ENCODE data around the gene CCDC144A. TPM values are rescaled to one million over a fixed set of nuclear protein-coding genes. Genes with fewer than 3 reads are reported as not detected.
"Not testable (repeated sequence)": the region's sequence is repeated elsewhere in the genome, so short reads cannot be mapped to it uniquely, and the experiment has no call there.

The CCDC144A gene
- 1 to 10 TPM in 2 of 3 donors, under 1 TPM in 1; 0.78 to 3.1 (median 1.2) TPM for polyA plus RNA-seq (ENCODE audit: insufficient read length in 3 of 3)

- DNase-seq (ENCODE audit: low read depth in 3 of 3, low spot score in 2 of 3): not testable (repeated sequence)
Measured at GRCh38 chr17:16689731-16690281, at the start of gene CCDC144A. Gene CCDC144A (plus strand): TSS chr17:16690241. CDS start chr17:16690401, 160 bp downstream.

GRCh38 chr17:16649585-16649984 is 40.5 kb upstream of the CCDC144A start:
- no peak for DNase-seq (ENCODE audit: low read depth in 3 of 3, low spot score in 2 of 3)

- DNase-seq (ENCODE audit: low read depth in 3 of 3, low spot score in 2 of 3): no peak
Measured at GRCh38 chr17:16652252-16652651, 37.8 kb upstream of the CCDC144A start.

- DNase-seq (ENCODE audit: low read depth in 3 of 3, low spot score in 2 of 3): no peak
Measured at GRCh38 chr17:16652847-16653366, 37.1 kb upstream of the CCDC144A start.

- peak; percentile 83 to 90 (median 90) for DNase-seq (ENCODE audit: low read depth in 3 of 3, low spot score in 2 of 3)
Measured at GRCh38 chr17:16653367-16654041, 36.5 kb upstream of the CCDC144A start, which contains the start of gene ZNF624. Gene ZNF624 (minus strand): TSS chr17:16653850.

- no peak for DNase-seq (ENCODE audit: low read depth in 3 of 3, low spot score in 2 of 3)
Measured at GRCh38 chr17:16661217-16661616, 28.8 kb upstream of the CCDC144A start.

GRCh38 chr17:16662936-16663335 is 27.1 kb upstream of the CCDC144A start:
- no peak for DNase-seq (ENCODE audit: low read depth in 3 of 3, low spot score in 2 of 3)

GRCh38 chr17:16666553-16666906 is 23.5 kb upstream of the CCDC144A start:
- DNase-seq (ENCODE audit: low read depth in 3 of 3, low spot score in 2 of 3): not testable (repeated sequence)

- not testable (repeated sequence) for DNase-seq (ENCODE audit: low read depth in 3 of 3, low spot score in 2 of 3)
Measured at GRCh38 chr17:16666907-16667636, 23.0 kb upstream of the CCDC144A start.

GRCh38 chr17:16676676-16677268 is 13.3 kb upstream of the CCDC144A start:
- no peak for DNase-seq (ENCODE audit: low read depth in 3 of 3, low spot score in 2 of 3)

DNA sequence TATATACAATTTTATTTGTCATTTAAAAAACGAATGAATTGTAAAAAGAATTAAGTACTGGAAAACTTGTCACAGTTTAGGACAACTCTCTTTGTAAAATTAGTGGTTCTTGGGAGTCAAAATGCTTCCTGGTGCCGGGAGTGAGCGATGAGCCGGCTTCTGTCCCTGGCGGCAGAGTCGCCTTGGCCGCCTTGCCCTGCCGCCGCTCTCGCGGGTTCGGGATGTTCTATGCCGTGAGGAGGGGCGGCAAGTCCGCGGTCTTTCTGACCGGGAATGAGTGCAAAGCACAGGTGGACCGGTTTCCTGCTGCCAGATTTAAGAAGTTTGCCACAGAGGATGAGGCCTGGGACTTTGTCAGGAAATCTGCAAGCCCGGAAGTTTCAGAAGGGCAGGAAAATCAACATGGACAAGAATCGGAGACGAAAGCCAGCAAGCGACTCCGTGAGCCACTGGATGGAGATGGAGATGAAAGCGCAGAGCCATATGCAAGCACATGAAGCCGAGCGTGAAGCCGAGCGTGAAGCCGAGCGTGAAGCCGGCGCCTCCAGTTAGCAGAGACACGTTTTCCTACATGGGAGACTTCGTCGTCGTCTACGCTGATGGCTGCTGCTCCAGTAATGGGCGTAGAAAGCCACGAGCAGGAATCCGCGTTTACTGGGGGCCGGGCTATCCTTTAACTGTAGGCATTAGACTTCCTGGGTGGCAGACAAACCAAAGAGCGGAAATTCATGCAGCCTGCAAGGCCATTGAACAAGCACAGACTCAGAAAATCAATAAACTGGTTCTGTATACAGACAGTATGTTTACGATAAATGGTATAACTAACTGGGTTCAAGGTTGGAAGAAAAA is 6.5 kb upstream of the CCDC144A start:
- not testable (repeated sequence) for DNase-seq (ENCODE audit: low read depth in 3 of 3, low spot score in 2 of 3)

DNA sequence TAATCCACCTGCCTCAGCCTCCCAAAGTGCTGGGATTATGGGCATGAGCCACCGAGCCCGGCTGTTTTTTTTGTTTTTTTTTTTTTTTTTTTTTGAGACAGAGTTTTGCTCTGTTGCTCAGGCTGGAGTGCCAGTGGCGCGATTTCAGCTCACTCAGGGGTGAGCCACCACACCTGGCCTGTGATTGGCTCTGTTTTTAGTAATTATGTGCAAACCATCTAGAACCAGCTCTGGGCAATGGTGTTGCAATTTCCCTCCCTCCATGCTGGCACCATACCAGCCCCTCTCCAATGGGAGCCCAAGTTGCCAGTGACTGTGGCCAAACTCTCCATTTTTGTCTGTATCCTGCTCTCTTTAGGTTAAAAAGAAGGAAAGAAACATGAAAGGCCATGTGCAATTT is 4.0 kb upstream of the CCDC144A start:
- not testable (repeated sequence) for DNase-seq (ENCODE audit: low read depth in 3 of 3, low spot score in 2 of 3)

DNA sequence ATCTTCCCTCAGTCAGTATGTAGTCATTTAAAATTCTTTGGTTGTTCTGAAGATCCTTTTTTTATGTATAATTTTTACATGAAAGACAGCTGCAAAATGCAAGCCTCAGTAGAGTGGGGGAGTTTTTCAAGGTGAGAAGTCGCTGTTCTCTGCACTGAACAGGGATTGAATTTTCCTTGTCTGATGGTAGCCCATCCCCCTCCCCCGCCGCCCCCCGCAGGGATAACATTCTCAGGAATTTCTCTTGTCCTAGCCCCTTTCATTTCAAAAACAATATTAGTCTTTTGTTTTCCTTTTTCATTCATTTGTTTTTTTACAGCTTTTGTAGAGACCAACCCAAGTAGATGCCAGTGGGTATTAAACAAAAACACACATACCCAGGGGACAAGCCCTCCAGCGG is 2.9 kb upstream of the CCDC144A start:
- DNase-seq (ENCODE audit: low read depth in 3 of 3, low spot score in 2 of 3): not testable (repeated sequence)

DNA sequence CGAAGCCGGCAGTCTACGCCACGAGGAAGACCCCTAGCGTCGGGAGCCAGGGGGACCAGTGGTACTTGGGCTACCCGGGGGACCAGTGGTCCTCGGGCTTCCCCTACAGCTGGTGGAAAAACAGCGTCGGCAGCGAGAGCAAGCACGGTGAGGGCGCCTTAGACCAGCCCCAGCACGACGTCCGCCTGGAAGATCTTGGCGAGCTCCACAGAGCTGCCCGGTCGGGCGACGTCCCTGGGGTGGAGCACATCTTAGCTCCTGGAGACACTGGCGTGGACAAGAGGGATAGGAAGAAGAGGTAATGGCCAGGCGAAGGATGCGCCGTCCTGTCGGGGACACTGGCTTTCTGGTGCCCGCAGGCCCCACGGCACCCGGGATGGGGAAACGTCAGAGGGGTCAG is 406 bp downstream of the CCDC144A start:
- DNase-seq (ENCODE audit: low read depth in 3 of 3, low spot score in 2 of 3): not testable (repeated sequence)

DNA sequence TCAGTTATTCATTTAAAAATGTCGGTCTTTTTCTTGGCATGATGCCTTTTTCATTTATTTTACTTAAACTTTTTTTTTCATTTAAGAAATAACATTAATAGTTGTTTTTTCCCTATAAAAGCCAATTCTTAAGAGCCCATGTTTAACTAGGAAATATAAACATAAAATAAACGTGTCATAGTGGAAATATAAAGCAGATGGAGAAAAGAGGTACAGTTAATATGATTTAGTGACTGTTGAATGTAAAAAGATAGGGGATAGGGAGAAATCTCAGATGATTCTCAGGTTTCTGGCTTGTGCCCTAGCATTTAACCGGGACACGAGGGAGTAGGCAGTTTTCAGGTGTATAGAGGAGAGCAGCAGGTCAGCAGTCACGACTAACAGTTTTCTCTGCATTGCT is 7.6 kb downstream of the CCDC144A start:
- DNase-seq (ENCODE audit: low read depth in 3 of 3, low spot score in 2 of 3): not testable (repeated sequence)

GRCh38 chr17:16745492-16746203 is 55.6 kb downstream of the CCDC144A start:
- DNase-seq (ENCODE audit: low read depth in 3 of 3, low spot score in 2 of 3): not testable (repeated sequence)

DNA sequence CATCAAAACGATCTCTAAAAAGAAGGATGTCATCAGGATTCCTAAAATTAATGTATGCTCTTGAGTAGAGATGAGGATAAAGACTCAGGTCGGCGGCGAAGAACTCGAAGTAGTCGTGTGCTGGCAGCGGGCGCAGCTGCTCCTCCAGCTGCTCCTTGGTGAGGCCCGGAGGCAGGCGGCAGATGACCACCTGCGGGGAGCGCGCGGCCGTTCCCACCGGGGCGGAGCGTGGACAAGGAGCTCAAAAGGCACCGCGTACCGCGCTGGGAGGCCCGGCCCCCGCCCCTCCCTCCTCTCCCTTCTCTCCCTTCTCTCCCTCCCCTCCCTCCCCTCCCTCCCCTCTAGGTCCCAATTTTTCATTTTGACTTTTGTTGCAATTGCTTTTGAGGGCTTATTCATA is 56.5 kb downstream of the CCDC144A start:
- DNase-seq (ENCODE audit: low read depth in 3 of 3, low spot score in 2 of 3): not testable (repeated sequence)

DNA sequence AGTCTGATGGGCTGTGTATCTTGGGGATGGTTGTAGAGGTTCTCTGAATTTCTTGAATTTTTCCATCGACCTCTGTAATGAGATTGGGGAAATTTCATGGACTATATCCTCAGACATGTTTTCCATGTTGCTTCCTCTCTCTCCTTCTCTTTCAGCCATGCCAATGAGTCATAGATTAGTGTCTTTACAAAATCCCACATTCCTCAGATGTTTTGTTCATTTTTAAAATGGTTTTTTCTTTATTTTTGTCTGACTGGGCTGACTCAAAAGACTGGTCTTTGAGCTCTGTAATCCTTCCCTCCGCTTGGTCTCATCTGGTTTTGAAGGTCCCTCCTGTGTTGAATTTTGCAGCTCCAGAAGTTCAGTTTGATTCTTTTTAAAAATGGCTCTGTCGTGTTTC is 60.5 kb downstream of the CCDC144A start:
- DNase-seq (ENCODE audit: low read depth in 3 of 3, low spot score in 2 of 3): not testable (repeated sequence)

DNA sequence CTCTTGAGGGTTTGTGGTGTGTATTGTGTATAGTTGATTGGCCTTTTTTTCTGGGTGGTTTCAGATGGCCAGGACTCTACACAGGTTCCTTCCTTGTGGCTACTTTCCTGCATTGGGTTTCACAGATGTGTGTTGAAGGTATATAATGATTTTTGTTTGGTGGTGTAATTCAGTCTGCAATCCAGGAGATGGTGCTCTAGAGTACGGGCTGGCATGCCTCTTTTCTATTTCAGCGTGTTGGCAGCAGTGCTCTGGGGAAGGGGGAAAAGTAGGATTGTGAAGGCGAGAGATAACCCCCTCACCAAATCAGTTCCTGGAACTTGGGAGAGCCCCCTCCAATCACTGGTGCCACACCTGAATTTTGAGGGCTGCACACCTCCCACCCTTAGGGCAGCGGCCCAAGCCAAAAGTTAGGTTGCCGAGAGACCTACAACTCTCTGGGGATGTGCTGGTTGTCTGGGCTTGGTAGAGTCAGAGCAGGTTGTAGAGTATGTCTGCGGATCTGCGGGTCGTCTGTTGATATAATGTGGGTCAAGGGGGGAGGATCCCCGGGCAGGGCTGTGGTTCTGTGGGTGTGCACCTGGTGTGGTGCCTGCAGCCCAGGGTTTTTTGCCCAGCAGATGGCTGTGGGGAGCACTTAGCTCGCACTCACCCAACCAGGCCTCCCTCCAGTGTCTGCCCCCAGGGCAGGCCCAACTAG is 61.3 kb downstream of the CCDC144A start:
- DNase-seq (ENCODE audit: low read depth in 3 of 3, low spot score in 2 of 3): not testable (repeated sequence)
